ENCODE results near the gene RNF31. TPM values are rescaled to one million over a fixed set of nuclear protein-coding genes. Genes with fewer than 3 reads are reported as not detected.

Gene RNF31
- total RNA-seq, 1 experiment from 2014 or later = 48.6 TPM

DNA sequence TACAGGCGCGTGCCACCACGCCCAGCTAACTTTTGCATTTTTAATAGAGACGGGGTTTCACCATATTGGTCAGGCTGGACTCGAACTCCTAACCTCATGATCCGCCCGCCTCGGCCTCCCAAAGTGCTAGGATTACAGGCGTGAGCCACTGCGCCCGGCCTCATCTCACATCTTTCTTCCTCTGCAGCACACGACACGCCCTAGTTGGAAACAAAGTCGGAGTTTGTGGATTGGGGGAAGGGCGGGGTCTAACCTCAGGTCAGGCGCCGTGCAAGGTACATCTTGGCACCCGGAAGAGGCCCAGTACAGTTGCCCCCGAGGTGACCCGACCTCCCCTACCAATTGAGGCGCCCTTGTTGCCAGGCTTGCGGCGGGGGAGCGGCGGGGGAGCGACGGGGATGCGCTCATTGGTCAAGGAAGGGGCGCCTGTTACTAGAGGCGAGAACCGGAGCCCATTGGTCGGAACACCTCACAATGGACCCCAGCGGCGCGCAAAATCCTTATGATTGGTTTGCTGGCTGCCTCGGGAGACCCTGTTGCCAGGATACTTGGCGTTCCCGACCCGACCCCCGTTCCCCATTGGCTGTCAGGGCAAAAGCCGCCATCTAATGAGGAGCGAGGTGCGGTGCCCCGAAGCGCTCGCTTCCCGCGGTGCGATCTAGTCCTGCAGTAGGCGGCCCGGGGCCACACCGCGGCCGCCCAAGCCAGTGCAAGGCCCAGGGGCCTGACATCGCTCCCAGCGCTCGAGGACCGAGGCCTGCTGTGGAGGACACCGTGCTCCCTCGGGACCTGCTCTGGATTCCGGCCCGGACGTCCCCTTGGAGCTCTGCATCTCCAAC, 24.3 kb downstream of the RNF31 start, which contains the start of gene REC8:
REC8 (plus strand) TSS at position 659 of the 839 bp plus-strand sequence. CDS start 473 bp downstream, outside the sequence.
- no TSS peak for BruUV-seq (replicated peaks)
- no peak for TF ChIP-seq REST (IDR thresholded peaks at IDR 0.05; ENCODE audit: insufficient read depth in 1 of 2, low read depth in 2 of 2, low read length in 1 of 2)
- TF ChIP-seq TCF7L2 (IDR thresholded peaks at IDR 0.05; ENCODE audit: low read depth, low read length) = no peak
- no peak for TF ChIP-seq POLR2AphosphoS5 (IDR thresholded peaks at IDR 0.05; ENCODE audit: low read depth, low read length)
- no peak for TF ChIP-seq CTCF (IDR thresholded peaks at IDR 0.05)
- TF ChIP-seq SIN3A (IDR thresholded peaks at IDR 0.05; ENCODE audit: borderline replicate concordance, insufficient read depth, low read depth, low read length) = no peak
- CTCF ChIA-PET = no interaction called here
- Histone ChIP-seq H3K36me3 (ENCODE audit: control insufficient read depth, insufficient read depth, low read length) (no peaks in the 10 kb centered on the region), H3K4me3 (ENCODE audit: low read depth in 2 of 2, low read length in 2 of 2) (peak within 1 kb of the TSS in 1 of 2 experiments; percentile 16; a peak in 1 of 4 replicates), H3K4me1 (ENCODE audit: control insufficient read depth, insufficient read depth, low read length) (no peaks in the 10 kb centered on the region), H3K27ac (ENCODE audit: low read length) (no peak within 1 kb of the TSS), H3K9me3 (ENCODE audit: control insufficient read depth, insufficient read depth, low read depth, low read length) (no peaks in the 10 kb centered on the region), H3K27me3 (ENCODE audit: control insufficient read depth, insufficient read depth, low read length) (no peaks in the 10 kb centered on the region)
- in situ Hi-C loops (cut with HindIII; ENCODE audit: low pct_unique_long_range_greater_than_20kb, low sequenced_read_pairs) = no loop called here
- ATAC-seq = no peak
- POLR2A ChIA-PET = no interaction called here
- DNase-seq (ENCODE audit: low read depth, low spot score) = no peak
- intact Hi-C loops (cut with micrococcal nuclease; ENCODE audit: unreplicated experiment) = no loop called here

GRCh38 chr14:24172261-24172860, 25.1 kb downstream of the RNF31 start:
- no peaks in the 10 kb centered on the region for H3K9me3 ChIP-seq (ENCODE audit: control insufficient read depth, insufficient read depth, low read depth, low read length)
- in situ Hi-C loops (cut with HindIII; ENCODE audit: low pct_unique_long_range_greater_than_20kb, low sequenced_read_pairs) = no loop called here
- CTCF ChIA-PET = no interaction called here
- peak overlapping the region in 1 of 2 experiments; percentile 16; a peak in 1 of 4 replicates for H3K4me3 ChIP-seq (ENCODE audit: low read depth in 2 of 2, low read length in 2 of 2)
- H3K27me3 ChIP-seq (ENCODE audit: control insufficient read depth, insufficient read depth, low read length) = no peaks in the 10 kb centered on the region
- DNase-seq (ENCODE audit: low read depth, low spot score) (no peak), ATAC-seq (no peak)
- POLR2A ChIA-PET = no interaction called here
- H3K27ac ChIP-seq (ENCODE audit: low read length) = no peak overlapping the region
- TF ChIP-seq TCF7L2 (IDR thresholded peaks at IDR 0.05; ENCODE audit: low read depth, low read length) = no peak
- no peak for TF ChIP-seq REST (IDR thresholded peaks at IDR 0.05; ENCODE audit: insufficient read depth in 1 of 2, low read depth in 2 of 2, low read length in 1 of 2)
- no TSS peak for BruUV-seq (replicated peaks)
- intact Hi-C loops (cut with micrococcal nuclease; ENCODE audit: unreplicated experiment) = no loop called here
- H3K4me1 ChIP-seq (ENCODE audit: control insufficient read depth, insufficient read depth, low read length) = no peaks in the 10 kb centered on the region
- H3K36me3 ChIP-seq (ENCODE audit: control insufficient read depth, insufficient read depth, low read length) = no peaks in the 10 kb centered on the region
